HG02852 (cell line): Measurements from ENCODE around the gene NOL9.

Source experiments
- ATAC-seq: cut with Tn5 transposase; IDR thresholded peaks from one replicate; pipeline ENCODE4 v1.9.1; 2021; ENCODE audit warnings: mild to moderate bottlenecking, moderate library complexity; ENCODE audit not compliant: unreplicated experiment

NOL9 gene

GRCh38 chr1:6528492-6528891 lies 25.8 kb downstream of the NOL9 start:
- ATAC-seq, result no peak

GRCh38 chr1:6526316-6526715 lies 28.0 kb downstream of the NOL9 start:
- ATAC-seq, result no peak

- no peak for ATAC-seq
Measured at GRCh38 chr1:6523566-6523965, 30.7 kb downstream of the NOL9 start.

GRCh38 chr1:6521536-6521935 lies 32.8 kb downstream of the NOL9 start:
- ATAC-seq, result no peak

DNA sequence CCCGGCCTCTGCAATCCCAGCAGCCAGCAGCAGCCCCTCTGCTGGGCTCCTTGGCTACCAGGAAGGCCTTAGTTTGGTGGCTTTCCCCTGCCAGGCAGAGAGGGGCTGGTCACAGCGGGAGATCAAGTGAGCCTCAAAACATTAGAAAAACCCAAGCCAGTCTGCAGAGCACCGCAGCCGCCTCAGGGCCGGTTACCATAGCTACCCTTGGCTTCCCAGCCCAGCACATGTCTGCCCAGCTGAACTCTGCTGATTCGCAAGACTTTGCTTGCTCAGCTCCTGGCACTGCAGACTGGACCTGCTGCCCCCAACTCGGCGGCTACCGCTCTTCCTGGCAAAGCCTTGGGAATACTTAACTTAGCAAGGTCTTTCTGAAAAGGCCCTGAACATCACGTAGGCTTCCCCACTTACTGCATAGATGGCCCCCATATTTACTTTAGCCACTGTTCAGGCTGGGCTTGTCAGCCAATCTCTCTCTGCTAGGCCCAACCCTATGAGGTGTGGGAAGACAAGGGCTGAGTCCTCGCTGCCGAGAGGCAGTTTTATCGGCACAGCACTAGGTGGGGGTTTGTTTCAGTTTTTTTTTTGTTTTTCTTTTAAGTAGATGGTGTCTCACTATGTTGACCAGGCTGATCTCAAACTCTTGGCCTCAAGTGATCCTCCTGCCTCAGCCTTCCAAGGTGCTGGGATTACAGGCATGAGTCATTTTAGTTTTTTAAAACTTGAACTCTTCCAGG lies 34.2 kb downstream of the NOL9 start:
- no peak for ATAC-seq

GRCh38 chr1:6519491-6519934 lies 34.8 kb downstream of the NOL9 start:
- ATAC-seq, result no peak

DNA sequence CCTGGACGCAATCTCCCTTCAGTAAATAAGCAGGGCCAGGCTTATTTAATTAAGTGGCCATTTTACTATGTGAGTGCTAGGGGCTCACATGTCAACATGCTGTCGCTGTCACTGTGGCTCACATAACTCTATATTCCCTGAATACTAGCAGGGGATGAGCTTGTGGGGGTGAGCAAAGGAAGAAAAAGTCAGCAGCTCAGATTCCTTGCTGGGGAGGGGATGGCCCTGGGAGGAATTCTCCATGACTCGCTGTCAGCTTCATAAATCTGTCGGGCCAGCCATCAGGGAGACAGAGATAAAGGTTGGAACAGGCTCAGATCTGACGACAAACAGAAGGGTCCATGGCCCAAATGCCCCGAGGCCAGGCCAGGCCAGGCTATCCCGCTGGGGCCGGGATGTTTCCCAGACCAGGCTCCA lies 36.9 kb downstream of the NOL9 start:
- no peak for ATAC-seq

DNA sequence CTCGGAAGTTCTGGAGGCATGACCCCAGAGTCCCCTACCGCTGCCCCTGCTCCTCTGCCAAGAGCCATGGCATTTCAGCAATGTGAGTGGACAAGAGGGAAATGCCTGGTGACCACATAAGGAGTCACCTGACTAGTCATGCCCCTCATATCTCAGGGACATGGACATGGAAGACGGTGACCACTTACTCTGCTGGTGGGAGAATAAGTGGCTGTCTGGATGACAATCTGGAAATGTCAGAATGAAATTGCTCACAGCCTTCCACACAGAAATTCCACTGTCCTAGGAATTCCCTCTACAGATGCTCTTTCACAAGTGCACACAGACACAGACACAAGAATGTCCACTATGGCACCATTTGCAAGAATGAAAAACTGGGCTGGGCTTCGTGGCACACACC lies 38.5 kb downstream of the NOL9 start:
- no peak for ATAC-seq

GRCh38 chr1:6513320-6513801 lies 41.0 kb downstream of the NOL9 start:
- no peak for ATAC-seq

GRCh38 chr1:6512908-6513280 lies 41.4 kb downstream of the NOL9 start:
- ATAC-seq, result no peak

DNA sequence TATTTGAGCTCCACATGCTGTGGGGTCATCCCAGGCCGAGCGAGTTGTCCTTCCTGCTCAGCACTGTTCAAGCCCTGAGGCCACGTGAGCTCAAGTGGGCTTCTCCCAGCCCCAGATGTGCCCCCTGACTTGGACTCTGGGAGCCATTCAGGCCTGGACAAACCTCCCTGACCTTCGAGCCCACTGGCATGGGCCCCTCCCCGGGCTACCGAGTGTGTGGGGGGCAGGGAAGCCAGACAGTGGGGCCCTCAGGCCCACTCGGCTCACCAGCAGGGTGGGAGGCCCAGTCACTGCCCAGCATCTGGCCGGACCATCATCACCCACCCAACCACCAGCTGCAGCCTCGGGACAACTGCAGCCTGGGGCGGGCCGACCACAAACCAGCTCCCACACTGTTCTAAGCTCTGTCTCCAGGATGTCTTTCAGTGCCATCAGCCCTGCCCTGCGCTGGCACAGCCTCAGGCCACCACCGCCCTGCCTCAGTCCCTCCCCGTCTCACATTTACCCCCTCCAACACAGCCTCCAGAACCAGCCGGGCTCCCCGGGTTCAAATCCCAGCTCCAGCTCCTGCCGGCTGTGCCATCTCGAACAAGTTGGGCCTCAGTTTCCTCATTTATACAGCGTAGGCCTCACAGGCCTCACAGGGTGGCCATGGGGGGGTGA lies 41.9 kb downstream of the NOL9 start:
- ATAC-seq, result no peak

DNA sequence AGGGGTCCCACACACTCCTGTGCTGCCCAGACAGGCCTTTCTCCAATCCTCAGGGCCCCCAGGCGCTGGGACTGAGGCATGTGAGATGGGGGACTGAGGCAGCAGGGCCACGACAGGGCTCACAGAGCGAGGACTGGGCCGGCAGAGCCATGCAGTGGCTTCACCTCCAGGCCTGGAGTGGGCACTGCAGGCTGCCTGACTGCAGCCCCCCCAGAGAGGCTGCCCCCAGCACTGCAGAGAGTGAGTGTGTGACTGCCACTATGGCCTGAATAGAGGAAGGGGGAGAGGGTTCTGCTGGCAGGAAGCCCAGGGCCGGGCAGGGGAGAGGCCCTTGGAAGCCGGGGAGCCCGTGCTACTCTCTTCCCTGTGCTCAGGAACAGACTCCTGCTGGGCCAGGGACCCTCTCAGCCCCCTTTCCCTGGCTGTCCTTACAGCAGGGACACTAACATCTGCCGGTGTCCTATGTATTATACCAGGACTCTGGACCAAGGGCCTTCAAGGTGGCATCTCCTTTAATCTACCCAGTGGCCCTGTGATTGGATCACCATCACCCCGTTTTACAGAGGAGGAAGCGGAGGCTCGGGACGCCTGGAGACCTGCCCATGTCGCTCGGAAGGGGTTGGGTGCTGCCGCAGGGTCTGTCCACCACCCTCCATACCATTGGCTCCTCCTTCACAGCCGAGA lies 42.6 kb downstream of the NOL9 start:
- no peak for ATAC-seq

- no peak for ATAC-seq
Measured at GRCh38 chr1:6511056-6511455, 43.3 kb downstream of the NOL9 start.

- no peak for ATAC-seq
Measured at GRCh38 chr1:6510493-6510892, 43.8 kb downstream of the NOL9 start.

- ATAC-seq, result no peak
Measured at GRCh38 chr1:6509919-6510291, 44.4 kb downstream of the NOL9 start.

DNA sequence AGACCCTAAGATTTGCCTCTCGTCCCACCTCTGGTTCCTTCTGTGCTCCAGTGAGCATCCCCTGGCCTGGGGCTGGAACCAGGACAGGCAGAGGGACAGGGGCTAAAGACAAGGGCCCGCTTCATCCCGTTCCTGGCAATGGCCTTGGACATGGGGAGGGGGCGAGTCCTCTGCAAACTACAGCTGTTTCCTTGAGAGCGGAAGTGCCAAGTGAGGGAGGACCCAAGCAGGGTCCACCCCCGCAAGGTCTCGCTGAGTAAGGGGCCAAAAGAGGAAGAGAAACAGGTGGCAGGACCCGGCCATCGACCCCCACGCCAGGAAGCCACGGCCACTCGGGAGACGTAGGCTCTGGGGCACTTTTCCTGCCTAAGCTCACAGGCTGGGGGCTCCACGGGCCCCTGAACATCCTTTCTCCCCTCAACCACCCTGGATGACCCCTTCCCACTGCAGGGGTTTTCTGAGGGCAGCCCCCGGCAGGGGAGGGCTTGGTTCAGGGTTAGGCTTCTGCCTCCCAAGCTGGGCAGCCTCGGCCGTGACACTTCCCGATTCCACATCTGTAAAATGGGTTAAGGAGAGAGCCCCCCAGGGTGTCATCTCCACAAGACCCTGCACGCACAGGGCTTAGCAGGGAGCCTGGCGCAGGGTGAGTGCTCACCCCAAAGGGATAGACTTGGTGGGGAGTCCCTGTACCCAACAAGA lies 44.9 kb downstream of the NOL9 start:
- no peak for ATAC-seq

DNA sequence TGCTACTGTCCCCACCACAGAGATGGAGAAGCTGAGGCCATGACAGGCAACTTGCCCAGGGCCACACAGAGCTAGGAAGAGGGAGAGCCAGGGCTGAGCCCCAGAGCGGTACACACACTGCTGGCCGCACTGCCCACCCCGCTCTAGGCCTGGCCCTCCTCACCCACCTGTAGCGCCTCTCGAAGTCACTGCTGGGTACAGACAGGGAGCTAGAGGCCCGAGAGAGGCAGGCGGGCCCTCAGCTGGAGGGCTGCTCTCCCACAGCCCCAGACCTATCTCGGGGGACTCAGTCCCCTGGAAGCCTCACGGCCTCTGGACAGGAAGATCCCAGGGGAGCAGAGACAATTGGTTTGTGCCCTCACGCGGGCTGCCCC lies 45.5 kb downstream of the NOL9 start:
- no peak for ATAC-seq

DNA sequence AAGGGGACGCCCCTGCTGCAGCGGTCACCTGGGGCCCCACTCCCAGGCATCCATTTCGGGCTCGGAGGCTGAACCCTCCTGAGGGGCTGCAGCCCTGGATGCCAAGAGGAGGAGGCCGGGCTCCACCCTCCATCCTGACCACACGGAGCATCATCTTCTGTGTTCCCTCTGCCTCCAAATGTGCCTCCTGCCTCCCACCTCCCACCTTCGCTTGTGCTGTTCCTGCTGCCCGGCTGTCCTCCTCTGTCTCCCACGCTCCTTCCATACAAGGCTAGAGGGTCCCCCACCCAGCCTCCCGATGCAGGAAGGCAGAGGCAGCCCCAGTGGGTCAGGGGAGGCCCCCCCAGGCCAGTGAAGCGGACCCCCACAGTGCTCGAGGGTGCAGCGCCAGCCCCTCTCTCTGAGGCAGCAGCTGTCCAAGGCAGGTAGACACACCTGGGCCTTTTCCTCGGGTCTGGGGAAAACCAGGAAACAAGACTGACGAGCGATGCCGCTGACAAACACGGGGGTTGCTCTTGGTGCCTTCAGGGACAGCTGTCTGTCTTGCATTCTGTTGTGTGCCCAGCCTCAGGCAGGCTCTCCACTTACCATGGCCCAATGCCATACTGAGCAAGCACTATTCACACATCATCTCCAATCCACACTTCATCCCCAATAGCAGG lies 46.0 kb downstream of the NOL9 start:
- no peak for ATAC-seq

GRCh38 chr1:6507461-6507911 lies 46.8 kb downstream of the NOL9 start:
- no peak for ATAC-seq

DNA sequence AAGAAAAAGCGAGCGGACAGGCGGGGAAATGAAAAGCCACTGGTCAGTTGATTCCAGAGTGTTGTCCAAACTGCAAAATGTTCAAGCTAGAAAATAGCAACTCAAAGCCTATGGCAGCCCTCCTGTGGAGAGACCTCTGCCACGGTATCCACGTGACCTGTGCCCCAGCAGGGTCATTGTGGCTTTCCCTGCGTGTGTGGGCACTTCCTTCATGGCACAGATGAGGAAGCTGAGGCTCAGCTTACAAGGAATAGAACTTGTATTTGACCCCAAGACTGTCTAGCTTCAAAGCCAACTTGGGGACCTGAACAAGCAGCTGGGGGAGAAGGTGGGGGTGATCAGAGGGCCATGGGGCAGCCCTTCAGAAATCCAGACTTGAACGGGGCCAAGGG lies 47.3 kb downstream of the NOL9 start:
- ATAC-seq, result no peak
